Activated T-cell treated with anti-CD3 and anti-CD28 coated beads, Interleukin-2, amount 50 U/mL, for 24 hours (primary cell): ENCODE measurements around the gene TMEM132C.

Experiments used
- DNase-seq: peaks from one replicate; pipeline ENCODE4 v3.0.0-alpha.2; 2020
- H3K27ac Mint-ChIP-seq: 2 replicates; pipeline ENCODE4 v1.8.0; 2020; ENCODE audit warnings: mild to moderate bottlenecking, mixed read lengths
- H3K27me3 Mint-ChIP-seq: 2 replicates; pipeline ENCODE4 v1.8.0; 2020; ENCODE audit warnings: mixed read lengths
- H3K36me3 Mint-ChIP-seq: 2 replicates; pipeline ENCODE4 v1.8.0; 2020; ENCODE audit warnings: low read depth, mixed read lengths
- H3K4me1 Mint-ChIP-seq: 2 replicates; pipeline ENCODE4 v1.8.0; 2020; ENCODE audit warnings: low read depth, mixed read lengths
- H3K4me3 Mint-ChIP-seq: 2 replicates; pipeline ENCODE4 v1.8.0; 2020; ENCODE audit warnings: mild to moderate bottlenecking, moderate library complexity, mixed read lengths
- H3K9me3 Mint-ChIP-seq: 2 replicates; pipeline ENCODE4 v1.8.0; 2020; ENCODE audit warnings: mixed read lengths

The TMEM132C gene

GRCh38 chr12:128444598-128444997 is 177.6 kb downstream of the TMEM132C start:
- H3K27me3 Mint-ChIP-seq: no peaks in the 10 kb centered on the region
- H3K36me3 Mint-ChIP-seq: no peaks in the 10 kb centered on the region
- H3K9me3 Mint-ChIP-seq: no peaks in the 10 kb centered on the region
- no peak overlapping the region for H3K27ac Mint-ChIP-seq
- no peak for DNase-seq
- H3K4me1 Mint-ChIP-seq: no peaks in the 10 kb centered on the region
- H3K4me3 Mint-ChIP-seq: no peak overlapping the region

- Mint-ChIP-seq H3K4me3 (no peak overlapping the region), H3K9me3 (no peaks in the 10 kb centered on the region), H3K4me1 (no peaks in the 10 kb centered on the region), H3K36me3 (no peaks in the 10 kb centered on the region), H3K27ac (no peak overlapping the region), H3K27me3 (no peaks in the 10 kb centered on the region)
- DNase-seq: no peak
Observed at GRCh38 chr12:128445415-128446127, 178.6 kb downstream of the TMEM132C start.

- Mint-ChIP-seq H3K27me3 (no peaks in the 10 kb centered on the region), H3K9me3 (no peaks in the 10 kb centered on the region), H3K4me1 (no peaks in the 10 kb centered on the region), H3K36me3 (no peaks in the 10 kb centered on the region), H3K27ac (no peak overlapping the region), H3K4me3 (no peak overlapping the region)
- DNase-seq: no peak
Observed at GRCh38 chr12:128449146-128449894, 182.3 kb downstream of the TMEM132C start.

GRCh38 chr12:128450810-128451209 is 183.8 kb downstream of the TMEM132C start:
- Mint-ChIP-seq H3K4me3 (no peak overlapping the region), H3K36me3 (no peaks in the 10 kb centered on the region), H3K4me1 (no peaks in the 10 kb centered on the region), H3K9me3 (no peaks in the 10 kb centered on the region), H3K27me3 (no peaks in the 10 kb centered on the region), H3K27ac (no peak overlapping the region)
- DNase-seq: no peak

GRCh38 chr12:128455851-128456250 is 188.9 kb downstream of the TMEM132C start:
- Mint-ChIP-seq H3K9me3 (peaks cover 3% of the 10 kb centered on the region), H3K4me1 (no peaks in the 10 kb centered on the region), H3K27me3 (no peaks in the 10 kb centered on the region), H3K36me3 (no peaks in the 10 kb centered on the region), H3K4me3 (no peak overlapping the region), H3K27ac (no peak overlapping the region)
- DNase-seq: no peak

GRCh38 chr12:128456922-128457321 is 190.0 kb downstream of the TMEM132C start:
- H3K4me1 Mint-ChIP-seq: no peaks in the 10 kb centered on the region
- no peak for DNase-seq
- no peak overlapping the region for H3K27ac Mint-ChIP-seq
- H3K27me3 Mint-ChIP-seq: no peaks in the 10 kb centered on the region
- no peak overlapping the region for H3K4me3 Mint-ChIP-seq
- H3K9me3 Mint-ChIP-seq: peaks cover 3% of the 10 kb centered on the region
- H3K36me3 Mint-ChIP-seq: no peaks in the 10 kb centered on the region

GRCh38 chr12:128458301-128458974 is 191.5 kb downstream of the TMEM132C start:
- H3K9me3 Mint-ChIP-seq: peaks cover 5% of the 10 kb centered on the region
- no peak for DNase-seq
- H3K27ac Mint-ChIP-seq: no peak overlapping the region
- no peaks in the 10 kb centered on the region for H3K27me3 Mint-ChIP-seq
- H3K36me3 Mint-ChIP-seq: no peaks in the 10 kb centered on the region
- no peaks in the 10 kb centered on the region for H3K4me1 Mint-ChIP-seq
- no peak overlapping the region for H3K4me3 Mint-ChIP-seq

- no peak overlapping the region for H3K4me3 Mint-ChIP-seq
- H3K4me1 Mint-ChIP-seq: no peaks in the 10 kb centered on the region
- DNase-seq: no peak
- H3K27me3 Mint-ChIP-seq: no peaks in the 10 kb centered on the region
- no peak overlapping the region for H3K27ac Mint-ChIP-seq
- H3K9me3 Mint-ChIP-seq: peaks cover 5% of the 10 kb centered on the region
- H3K36me3 Mint-ChIP-seq: no peaks in the 10 kb centered on the region
Observed at GRCh38 chr12:128459067-128459466, 192.1 kb downstream of the TMEM132C start.

GRCh38 chr12:128463881-128464280 is 196.9 kb downstream of the TMEM132C start:
- Mint-ChIP-seq H3K4me1 (no peaks in the 10 kb centered on the region), H3K36me3 (no peaks in the 10 kb centered on the region), H3K9me3 (peaks cover 7% of the 10 kb centered on the region), H3K4me3 (no peak overlapping the region), H3K27me3 (no peaks in the 10 kb centered on the region), H3K27ac (no peak overlapping the region)
- DNase-seq: no peak

GRCh38 chr12:128467882-128468281 is 200.9 kb downstream of the TMEM132C start:
- Mint-ChIP-seq H3K27ac (no peak overlapping the region), H3K36me3 (no peaks in the 10 kb centered on the region), H3K9me3 (peaks cover 2% of the 10 kb centered on the region), H3K4me1 (no peaks in the 10 kb centered on the region), H3K27me3 (no peaks in the 10 kb centered on the region), H3K4me3 (no peak overlapping the region)
- DNase-seq: no peak

- Mint-ChIP-seq H3K4me1 (no peaks in the 10 kb centered on the region), H3K27ac (no peak overlapping the region), H3K4me3 (no peak overlapping the region), H3K9me3 (peaks cover 8% of the 10 kb centered on the region), H3K36me3 (no peaks in the 10 kb centered on the region), H3K27me3 (no peaks in the 10 kb centered on the region)
- DNase-seq: no peak
Observed at GRCh38 chr12:128468926-128469325, 202.0 kb downstream of the TMEM132C start.

GRCh38 chr12:128471491-128471890 is 204.5 kb downstream of the TMEM132C start:
- Mint-ChIP-seq H3K4me3 (no peak overlapping the region), H3K4me1 (no peaks in the 10 kb centered on the region), H3K9me3 (peaks cover 8% of the 10 kb centered on the region), H3K27ac (no peak overlapping the region), H3K27me3 (no peaks in the 10 kb centered on the region), H3K36me3 (no peaks in the 10 kb centered on the region)
- no peak for DNase-seq

- Mint-ChIP-seq H3K27me3 (no peaks in the 10 kb centered on the region), H3K4me3 (no peak overlapping the region), H3K9me3 (peaks cover 6% of the 10 kb centered on the region), H3K27ac (no peak overlapping the region), H3K36me3 (no peaks in the 10 kb centered on the region), H3K4me1 (no peaks in the 10 kb centered on the region)
- no peak for DNase-seq
Observed at GRCh38 chr12:128474916-128475315, 207.9 kb downstream of the TMEM132C start.

GRCh38 chr12:128476266-128476665 is 209.3 kb downstream of the TMEM132C start:
- H3K9me3 Mint-ChIP-seq: peaks cover 6% of the 10 kb centered on the region
- no peaks in the 10 kb centered on the region for H3K4me1 Mint-ChIP-seq
- no peaks in the 10 kb centered on the region for H3K27me3 Mint-ChIP-seq
- H3K27ac Mint-ChIP-seq: no peak overlapping the region
- no peak for DNase-seq
- H3K4me3 Mint-ChIP-seq: no peak overlapping the region
- H3K36me3 Mint-ChIP-seq: no peaks in the 10 kb centered on the region
